K562 (cell line): ENCODE results near the gene ATP6V1G1. TPM values are rescaled to one million over a fixed set of nuclear protein-coding genes. Genes with fewer than 3 reads are reported as not detected.

Experiments used
- ATAC-seq: fragments of 200-7000 bp; cut with Tn5 transposase; 3 replicates; pipeline ENCODE4 v1.9.1; 2020; ENCODE audit warnings: moderate library complexity
- BruUV-seq: library from RNA; stranded (reverse); fragments of 400-500 nt; replicated peaks from 2 replicates; lab custom pipeline; 2021; lab: Mats Ljungman, UMichigan
- CTCF ChIA-PET: fragments of 300-600 bp; formaldehyde crosslinking; extraction: SDS; loops from one replicate; lab custom pipeline; 2021; ENCODE audit warnings: low intra/inter-chr PET ratio; lab: Yijun Ruan, JAX
- POLR2A ChIA-PET: fragments of 300-600, 350-650 bp; sonication (Branson Sonifier 250); formaldehyde crosslinking; extraction: SDS; loops from one replicate; lab custom pipeline; 2021; ENCODE audit warnings: antibody characterized with exemption, inconsistent platforms; lab: Yijun Ruan, JAX
- DNase-seq, 4 experiments: peaks; one replicate each; pipeline versions ENCODE4 v3.0.0 to v3.0.0-alpha.2; 2011 to 2018; ENCODE audit warnings: low spot score in 3 of 4, mixed read lengths in 3 of 4; ENCODE audit errors: extremely low read depth in 1 of 4
- FAIRE-seq: peaks from 2 replicates; lab custom pipeline; 2011; peaks lifted over from hg19 to GRCh38; lab: Jason Lieb, UNC
- H2AFZ ChIP-seq: 2 replicates; pipeline ENCODE4 v1.6.0; 2011; ENCODE audit warnings: low read depth, low read length, control low read depth, inconsistent platforms
- H3K27ac ChIP-seq: fragments of 200-600 bp; 3 replicates; pipeline ENCODE4 v1.8.0; 2011; ENCODE audit warnings: low read depth, mild to moderate bottlenecking, control low read depth, inconsistent platforms, low read length, moderate library complexity, mixed read lengths; ENCODE audit errors: extremely low read depth
- H3K27me3 ChIP-seq, 2 experiments: fragments of 300-600 bp in 1 of 2; 2 replicates in 1 of 2; 3 replicates in 1 of 2; pipeline versions ENCODE4 v1.6.0 to v1.8.0; 2011; ENCODE audit warnings: inconsistent platforms in 2 of 2, low read length in 2 of 2, mild to moderate bottlenecking in 1 of 2, mixed read lengths in 1 of 2, moderate library complexity in 1 of 2; ENCODE audit not compliant: control insufficient read depth in 2 of 2, insufficient read depth in 2 of 2
- H3K36me3 ChIP-seq: fragments of 300-600 bp; 3 replicates; pipeline ENCODE4 v1.8.0; 2011; ENCODE audit warnings: mild to moderate bottlenecking, low read length, inconsistent platforms; ENCODE audit not compliant: control insufficient read depth, insufficient read depth
- H3K4me1 ChIP-seq, 2 experiments: fragments of 200-600 bp in 1 of 2; replicated peaks in 1 of 2; 2 replicates in 1 of 2; 3 replicates in 1 of 2; pipeline versions ENCODE4 v1.5.1 to v1.8.0; 2011; ENCODE audit warnings: inconsistent platforms in 2 of 2, low read length in 2 of 2, mild to moderate bottlenecking in 1 of 2, mixed read lengths in 1 of 2, moderate library complexity in 1 of 2; ENCODE audit not compliant: control insufficient read depth in 2 of 2, insufficient read depth in 2 of 2
- H3K4me2 ChIP-seq: 2 replicates; pipeline ENCODE4 v1.6.1; 2011; ENCODE audit warnings: low read length, control low read depth, inconsistent platforms, mixed read lengths; ENCODE audit not compliant: insufficient read depth
- H3K4me3 ChIP-seq: fragments of 200-600 bp; sonication (generic), shearing (Covaris generic); 2 replicates; pipeline ENCODE4 v1.5.1; 2016; ENCODE audit warnings: control low read depth, inconsistent platforms
- H3K79me2 ChIP-seq: fragments of 200-600 bp; 3 replicates; pipeline ENCODE4 v1.8.0; 2011; ENCODE audit warnings: low read length, inconsistent platforms; ENCODE audit not compliant: control insufficient read depth, insufficient read depth
- H3K9ac ChIP-seq, 2 experiments: 2 replicates each; pipeline versions ENCODE4 v1.6.0 to v1.6.1; 2011; ENCODE audit warnings: low read depth in 2 of 2, low read length in 2 of 2, control low read depth in 1 of 2, inconsistent platforms in 1 of 2, mild to moderate bottlenecking in 1 of 2, mixed read lengths in 1 of 2; ENCODE audit not compliant: insufficient read depth in 1 of 2
- H3K9me1 ChIP-seq: one replicate; pipeline ENCODE4 v1.6.0; 2011; ENCODE audit warnings: inconsistent platforms, mild to moderate bottlenecking, low read length, moderate library complexity; ENCODE audit not compliant: control insufficient read depth, insufficient read depth
- H3K9me3 ChIP-seq: replicated peaks from 2 replicates; pipeline ENCODE4 v1.5.1; 2011; ENCODE audit warnings: low read depth, low read length, inconsistent platforms; ENCODE audit not compliant: control insufficient read depth, insufficient read depth
- H4K20me1 ChIP-seq: replicated peaks from 2 replicates; pipeline ENCODE4 v1.6.1; 2011; ENCODE audit warnings: low read length, inconsistent platforms, mixed read lengths; ENCODE audit not compliant: control insufficient read depth, insufficient read depth
- GABPB1 ChIP-seq: sonication (generic); formaldehyde crosslinking; IDR thresholded peaks from 2 replicates; pipeline ENCODE4 v1.8.0; 2022; ENCODE audit warnings: mild to moderate bottlenecking, missing genetic modification reagents
- WGBS: fragments of 100-300 bp; shearing (Covaris generic); methylation state at CpG from one replicate; pipeline ENCODE4 v1.1.6; 2016; ENCODE audit warnings: low coverage, mixed read lengths; ENCODE audit not compliant: insufficient coverage; ENCODE audit errors: missing lambda C conversion rate; 5-methylcytosine and 5-hydroxymethylcytosine counted together
- in situ Hi-C: fragments of 300-500 bp; cut with MboI; formaldehyde crosslinking; loops from 4 replicates; pipeline ENCODE4 v1.15.0; 2018; ENCODE audit warnings: inconsistent platforms, mixed read lengths
- intact Hi-C: fragments of 100-400 bp; cut with micrococcal nuclease; formaldehyde crosslinking; loops from 2 replicates; pipeline ENCODE4 v1.14.2; 2022
- polyA plus RNA-seq, 8 experiments: library from polyadenylated mRNA; depleted of rRNA in 4 of 8; stranded (reverse) in 5 of 8; unstranded in 3 of 8; fragments of >200 nt; fragmentation: Nextera tagmentation in 2 of 8; fragmentation: Illumina TruSeq in 1 of 8; extraction: Ambion mirVana in 2 of 8; extraction: Trizol in 1 of 8; gene quantifications; 2 replicates each; pipeline versions ENCODE4 v1.2.1 to v1.2.3, GENCODE V29; 2011 to 2014; ENCODE audit warnings: inconsistent platforms in 1 of 8, missing spikeins in 1 of 8
- total RNA-seq, 7 experiments: library from RNA; depleted of rRNA in 6 of 7; stranded (reverse); fragments of >200 nt in 6 of 7; fragmentation: Illumina TruSeq in 2 of 7; extraction: Trizol in 2 of 7; gene quantifications; 2 replicates each; pipeline versions ENCODE4 v1.2.1 to v1.2.3, GENCODE V29; 2011 to 2021; ENCODE audit warnings: low replicate concordance in 1 of 7
- TF ChIP-seq, protein P1 (sequence below): fragments of 450-650 bp; IDR thresholded peaks from 2 replicates; pipeline ENCODE4 v1.6.1; 2018; ENCODE audit not compliant: partially characterized antibody

Gene ATP6V1G1
- total and polyA plus RNA-seq, 9 of the 15 experiments (the other 6 are each of a cell fraction or from before 2014, with no cell fraction given), result 88.4 to 492 (median 193) TPM

DNA sequence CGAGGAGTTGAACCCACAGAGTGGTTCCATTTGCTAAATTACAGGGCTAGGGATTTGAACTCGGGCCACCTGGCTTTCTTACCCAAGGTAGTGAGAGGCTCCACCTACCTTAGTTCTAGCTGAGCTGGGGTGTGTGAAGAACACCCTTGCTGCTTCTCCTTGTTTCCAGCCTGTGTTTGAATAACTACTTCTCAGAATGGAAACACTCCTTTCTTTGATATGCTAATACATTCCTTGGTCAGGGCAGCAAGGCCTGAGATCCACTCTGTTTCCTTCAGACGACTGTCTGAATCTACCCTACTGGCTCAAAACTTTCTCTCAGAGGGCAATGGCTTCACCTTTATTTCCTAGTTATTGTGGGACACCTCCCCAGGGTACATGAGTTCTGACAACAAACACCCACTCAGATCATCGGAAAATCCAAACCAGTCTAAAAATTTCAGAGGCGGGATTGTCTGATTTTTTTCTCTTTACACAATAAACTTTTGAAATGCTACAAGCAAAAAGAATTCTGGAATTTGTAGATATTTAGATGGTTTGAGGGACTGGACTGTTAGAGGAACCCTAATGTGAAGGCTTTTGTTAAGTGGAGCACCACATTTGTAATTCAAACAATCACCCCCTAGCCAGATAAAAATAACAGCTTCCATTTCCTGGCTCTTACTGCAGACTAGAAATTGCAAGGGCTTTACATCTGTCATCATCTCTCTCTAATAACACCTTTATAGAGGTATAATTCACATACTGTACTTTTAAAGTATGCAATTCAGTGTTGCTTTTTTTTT lies 4.0 kb upstream of the ATP6V1G1 start:
- Histone ChIP-seq H3K4me3 (no peak overlapping the region), H3K27ac (no peak overlapping the region), H4K20me1 (no peaks in the 10 kb centered on the region; the same call in 1 of the 2 replicates), H3K36me3 (no peaks in the 10 kb centered on the region), H3K4me1 (peaks cover 4 to 7% of the 10 kb centered on the region in 2 experiments), H3K9me1 (no peaks in the 10 kb centered on the region), H2AFZ (0 out of 2 replicates have a peak overlapping the region, but pooled peaks have one; percentile 33), H3K4me2 (no peak overlapping the region), H3K9ac (no peak overlapping the region), H3K27me3 (no peaks in the 10 kb centered on the region), H3K9me3 (no peaks in the 10 kb centered on the region), H3K79me2 (peaks cover 11% of the 10 kb centered on the region)
- ATAC-seq, result no peak
- DNase-seq, result no peak
- 41% methylated on average over 5 of the region's 5 CpGs for WGBS
- BruUV-seq, result no TSS peak
- intact Hi-C loops (no loop called here), in situ Hi-C loops (no loop called here)
- ChIA-PET POLR2A (no interaction called here), CTCF (no interaction called here)
- FAIRE-seq, result no peak
- TF ChIP-seq, protein P1, sequence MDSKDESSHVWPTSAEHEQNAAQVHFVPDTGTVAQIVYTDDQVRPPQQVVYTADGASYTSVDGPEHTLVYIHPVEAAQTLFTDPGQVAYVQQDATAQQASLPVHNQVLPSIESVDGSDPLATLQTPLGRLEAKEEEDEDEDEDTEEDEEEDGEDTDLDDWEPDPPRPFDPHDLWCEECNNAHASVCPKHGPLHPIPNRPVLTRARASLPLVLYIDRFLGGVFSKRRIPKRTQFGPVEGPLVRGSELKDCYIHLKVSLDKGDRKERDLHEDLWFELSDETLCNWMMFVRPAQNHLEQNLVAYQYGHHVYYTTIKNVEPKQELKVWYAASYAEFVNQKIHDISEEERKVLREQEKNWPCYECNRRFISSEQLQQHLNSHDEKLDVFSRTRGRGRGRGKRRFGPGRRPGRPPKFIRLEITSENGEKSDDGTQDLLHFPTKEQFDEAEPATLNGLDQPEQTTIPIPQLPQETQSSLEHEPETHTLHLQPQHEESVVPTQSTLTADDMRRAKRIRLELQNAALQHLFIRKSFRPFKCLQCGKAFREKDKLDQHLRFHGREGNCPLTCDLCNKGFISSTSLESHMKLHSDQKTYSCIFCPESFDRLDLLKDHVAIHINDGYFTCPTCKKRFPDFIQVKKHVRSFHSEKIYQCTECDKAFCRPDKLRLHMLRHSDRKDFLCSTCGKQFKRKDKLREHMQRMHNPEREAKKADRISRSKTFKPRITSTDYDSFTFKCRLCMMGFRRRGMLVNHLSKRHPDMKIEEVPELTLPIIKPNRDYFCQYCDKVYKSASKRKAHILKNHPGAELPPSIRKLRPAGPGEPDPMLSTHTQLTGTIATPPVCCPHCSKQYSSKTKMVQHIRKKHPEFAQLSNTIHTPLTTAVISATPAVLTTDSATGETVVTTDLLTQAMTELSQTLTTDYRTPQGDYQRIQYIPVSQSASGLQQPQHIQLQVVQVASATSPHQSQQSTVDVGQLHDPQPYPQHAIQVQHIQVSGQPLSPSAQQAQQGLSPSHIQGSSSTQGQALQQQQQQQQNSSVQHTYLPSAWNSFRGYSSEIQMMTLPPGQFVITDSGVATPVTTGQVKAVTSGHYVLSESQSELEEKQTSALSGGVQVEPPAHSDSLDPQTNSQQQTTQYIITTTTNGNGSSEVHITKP, result peak; percentile 69
- TF ChIP-seq GABPB1, result no peak
- TF ChIP-seq, all 486 proteins: peak for 1
